Cardiac muscle cell (in vitro differentiated cells and primary cell): ENCODE results near the gene ZSWIM6. TPM values are rescaled to one million over a fixed set of nuclear protein-coding genes. Genes with fewer than 3 reads are reported as not detected.
"Not testable (repeated sequence)": the region's sequence is repeated elsewhere in the genome, so short reads cannot be mapped to it uniquely, and the experiment has no call there.

Experiments used
- DNase-seq, 2 donors: peaks; one replicate each; pipeline versions ENCODE4 v3.0.0 to v3.0.0-alpha.2; 2010 to 2017; ENCODE audit warnings: low read depth in 1 of 2, low spot score in 1 of 2
- H3K27ac ChIP-seq: fragments of 200-600 bp; sonication (generic); 2 replicates; pipeline ENCODE4 v1.5.1; 2016
- H3K27me3 ChIP-seq: fragments of 200-600 bp; sonication (generic); 2 replicates; pipeline ENCODE4 v1.6.0; 2016; ENCODE audit warnings: control low read depth
- H3K36me3 ChIP-seq: fragments of 200-600 bp; sonication (generic); 2 replicates; pipeline ENCODE4 v1.5.1; 2016; ENCODE audit warnings: control low read depth
- H3K4me1 ChIP-seq: fragments of 200-600 bp; sonication (generic); 2 replicates; pipeline ENCODE4 v1.8.1; 2017; ENCODE audit warnings: low read depth, mild to moderate bottlenecking, mixed run types
- H3K4me3 ChIP-seq: fragments of 200-600 bp; sonication (generic); 2 replicates; pipeline ENCODE4 v1.5.1; 2016; ENCODE audit warnings: mild to moderate bottlenecking
- H3K9me3 ChIP-seq: fragments of 200-600 bp; sonication (generic); 2 replicates; pipeline ENCODE4 v1.5.1; 2017; ENCODE audit warnings: low read depth, mild to moderate bottlenecking, control low read depth
- CTCF ChIP-seq: IDR thresholded peaks from 2 replicates; pipeline ENCODE4 v1.5.1; 2012; ENCODE audit warnings: low read depth, mild to moderate bottlenecking, low read length
- polyA plus RNA-seq: library from polyadenylated mRNA; unstranded; fragments of >200 nt; fragmentation: Nextera tagmentation; extraction: Ambion mirVana; gene quantifications from 2 replicates; pipeline ENCODE4 v1.2.1, GENCODE V29; 2016
- total RNA-seq: library from RNA; depleted of rRNA; stranded (reverse); fragments of >200 nt; gene quantifications from 2 replicates; pipeline ENCODE4 v1.2.3, GENCODE V29; 2016

Gene ZSWIM6
- total and polyA plus RNA-seq, 2 experiments from 2014 or later: 3.4 to 8.3 TPM

GRCh38 chr5:61416420-61416819 lies 84.4 kb downstream of the ZSWIM6 start:
- Histone ChIP-seq H3K36me3 (no peaks in the 10 kb centered on the region), H3K27ac (no peak overlapping the region), H3K9me3 (no peaks in the 10 kb centered on the region), H3K4me1 (peaks cover 8% of the 10 kb centered on the region), H3K27me3 (no peaks in the 10 kb centered on the region), H3K4me3 (no peak overlapping the region)
- TF ChIP-seq CTCF: no peak
- no peak for DNase-seq

DNA sequence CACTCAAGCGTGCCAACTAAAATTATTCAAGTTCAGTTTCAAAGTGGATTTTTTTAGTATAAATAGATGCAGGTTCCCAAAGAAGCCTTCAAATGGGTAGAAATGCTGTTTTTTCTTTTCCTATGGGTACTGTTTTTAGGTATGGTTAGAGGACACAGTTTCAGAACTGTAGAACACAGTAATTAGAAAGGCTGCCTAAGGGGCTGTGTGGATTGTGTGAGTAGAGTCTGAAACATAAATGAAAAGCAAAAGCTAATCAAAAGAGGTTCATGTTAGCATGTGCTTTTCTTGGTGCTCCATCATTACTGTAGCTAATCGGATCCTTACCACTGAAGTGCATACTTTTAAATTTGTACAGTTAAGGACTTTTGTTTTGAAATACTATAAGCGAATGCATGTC lies 85.3 kb downstream of the ZSWIM6 start:
- no peak for DNase-seq
- H3K4me3 ChIP-seq: no peak overlapping the region
- no peaks in the 10 kb centered on the region for H3K9me3 ChIP-seq
- TF ChIP-seq CTCF: no peak
- no peak overlapping the region for H3K27ac ChIP-seq
- peaks cover 8% of the 10 kb centered on the region for H3K4me1 ChIP-seq
- no peaks in the 10 kb centered on the region for H3K27me3 ChIP-seq
- no peaks in the 10 kb centered on the region for H3K36me3 ChIP-seq

DNA sequence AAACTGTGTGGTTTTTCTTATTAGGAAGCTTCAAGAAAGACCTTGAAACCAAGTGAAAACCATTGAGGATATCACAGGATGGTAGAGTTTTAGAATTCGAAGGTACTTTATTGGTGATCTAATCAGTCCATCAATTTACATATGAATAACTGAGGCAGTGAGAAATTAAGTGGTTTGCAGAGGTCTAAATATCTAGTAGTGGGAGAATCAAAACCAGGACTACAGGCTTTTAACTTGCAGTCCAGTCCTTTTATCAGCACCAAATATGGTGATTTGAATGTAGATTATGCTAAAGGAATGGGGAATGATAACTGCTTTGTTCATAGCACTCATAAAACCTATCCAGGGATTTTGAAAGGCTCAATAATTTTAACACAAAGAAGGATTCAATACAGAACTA lies 85.8 kb downstream of the ZSWIM6 start:
- no peak for TF ChIP-seq CTCF
- DNase-seq: no peak
- Histone ChIP-seq H3K36me3 (no peaks in the 10 kb centered on the region), H3K9me3 (no peaks in the 10 kb centered on the region), H3K4me1 (peaks cover 8% of the 10 kb centered on the region), H3K27ac (no peak overlapping the region), H3K27me3 (no peaks in the 10 kb centered on the region), H3K4me3 (no peak overlapping the region)

GRCh38 chr5:61419106-61419505 lies 87.0 kb downstream of the ZSWIM6 start:
- TF ChIP-seq CTCF: no peak

GRCh38 chr5:61420016-61420415 lies 88.0 kb downstream of the ZSWIM6 start:
- peaks cover 8% of the 10 kb centered on the region for H3K4me1 ChIP-seq
- no peak for TF ChIP-seq CTCF
- H3K4me3 ChIP-seq: no peak overlapping the region
- H3K27me3 ChIP-seq: no peaks in the 10 kb centered on the region
- no peaks in the 10 kb centered on the region for H3K36me3 ChIP-seq
- no peak for DNase-seq
- no peaks in the 10 kb centered on the region for H3K9me3 ChIP-seq
- no peak overlapping the region for H3K27ac ChIP-seq

More at GRCh38 chr5:61419106-61419505, 87.0 kb downstream of the ZSWIM6 start:
- Histone ChIP-seq H3K4me3 (no peak overlapping the region), H3K27ac (peak overlapping the region; percentile 27), H3K27me3 (no peaks in the 10 kb centered on the region), H3K9me3 (no peaks in the 10 kb centered on the region), H3K4me1 (peaks cover 8% of the 10 kb centered on the region), H3K36me3 (no peaks in the 10 kb centered on the region)
- DNase-seq: no peak

- not testable (repeated sequence) for H3K36me3 ChIP-seq, H3K9me3 ChIP-seq, H3K27me3 ChIP-seq, DNase-seq, H3K4me1 ChIP-seq, H3K27ac ChIP-seq, H3K4me3 ChIP-seq
Measured at GRCh38 chr5:61421262-61421661, 89.2 kb downstream of the ZSWIM6 start.
